Measurements from ENCODE around the gene DNAH8. TPM values are rescaled to one million over a fixed set of nuclear protein-coding genes. Genes with fewer than 3 reads are reported as not detected.
A peak's percentile ranks its signal among the peaks of the same experiment; 100 is the strongest.
"Not testable (repeated sequence)": the region's sequence is repeated elsewhere in the genome, so short reads cannot be mapped to it uniquely, and the experiment has no call there.

The DNAH8 gene
- total and polyA plus RNA-seq, 8 donors, result under 0.01 to 0.18 TPM; not detected in 6

- H3K27me3 ChIP-seq, result no peaks in the 10 kb centered on the region
- H3K27ac ChIP-seq, result no peak overlapping the region
- H3K36me3 ChIP-seq, result peaks cover 0 to 8% (median 3%) of the 10 kb centered on the region in 4 donors
- H3K4me1 ChIP-seq, result peaks cover 0 to 5% (median 1%) of the 10 kb centered on the region in 4 donors
- H3K9me3 ChIP-seq, result peaks cover 0 to 15% (median 5%) of the 10 kb centered on the region in 4 donors
- TF ChIP-seq CTCF (IDR thresholded peaks at IDR 0.05), result no peak
- no peak for TF ChIP-seq POLR2A (IDR thresholded peaks at IDR 0.05)
- no peak for TF ChIP-seq POLR2AphosphoS5 (IDR thresholded peaks at IDR 0.05)
- no peak for TF ChIP-seq EP300 (IDR thresholded peaks at IDR 0.05)
- intact Hi-C loops (cut with DNase I; ENCODE audit: low total_unique reads), result no loop called here
- no peak for DNase-seq
- no peak overlapping the region for H3K4me3 ChIP-seq
Measured at GRCh38 chr6:38696345-38696744, 18.8 kb upstream of the DNAH8 start.

GRCh38 chr6:38697846-38698245 lies 17.3 kb upstream of the DNAH8 start:
- H3K4me3 ChIP-seq, result no peak overlapping the region
- peaks cover 0 to 15% (median 5%) of the 10 kb centered on the region in 4 donors for H3K9me3 ChIP-seq
- H3K36me3 ChIP-seq, result peaks cover 0 to 8% (median 3%) of the 10 kb centered on the region in 4 donors
- no peak overlapping the region for H3K27ac ChIP-seq
- H3K4me1 ChIP-seq, result peaks cover 0 to 12% (median 10%) of the 10 kb centered on the region in 4 donors
- TF ChIP-seq POLR2AphosphoS5 (IDR thresholded peaks at IDR 0.05) (no peak), CTCF (IDR thresholded peaks at IDR 0.05) (no peak), EP300 (IDR thresholded peaks at IDR 0.05) (no peak), POLR2A (IDR thresholded peaks at IDR 0.05) (no peak)
- H3K27me3 ChIP-seq, result no peaks in the 10 kb centered on the region
- intact Hi-C loops (cut with DNase I; ENCODE audit: low total_unique reads), result no loop called here
- WGBS, 5 donors, result 77 to 90% (median 87%) methylated on average over 3 of the region's 3 CpGs
- DNase-seq, result no peak

GRCh38 chr6:38699702-38700101 lies 15.4 kb upstream of the DNAH8 start:
- DNase-seq; H3K27ac ChIP-seq; H3K36me3 ChIP-seq; H3K27me3 ChIP-seq; intact Hi-C loops (cut with DNase I; ENCODE audit: low total_unique reads); H3K4me3 ChIP-seq: not testable (repeated sequence)
- H3K9me3 ChIP-seq, result peaks cover 0 to 15% (median 5%) of the 10 kb centered on the region in 4 donors
- WGBS, 5 donors, result 77 to 91% (median 85%) methylated on average over 3 of the region's 3 CpGs
- H3K4me1 ChIP-seq, result peaks cover 0 to 20% (median 13%) of the 10 kb centered on the region in 4 donors

- Histone ChIP-seq H3K9me3 (peaks cover 0 to 15% (median 5%) of the 10 kb centered on the region in 4 donors), H3K4me3 (peak overlapping the region in 1 of 4 donors; percentile 72), H3K27ac (no peak overlapping the region), H3K36me3 (peaks cover 0 to 8% (median 3%) of the 10 kb centered on the region in 4 donors), H3K4me1 (peaks cover 0 to 20% (median 13%) of the 10 kb centered on the region in 4 donors), H3K27me3 (peaks cover 0 to 1% (median 0%) of the 10 kb centered on the region in 3 donors)
- intact Hi-C loops (cut with DNase I; ENCODE audit: low total_unique reads), result no loop called here
- DNase-seq, result no peak
- TF ChIP-seq EP300 (IDR thresholded peaks at IDR 0.05), result no peak
- TF ChIP-seq POLR2AphosphoS5 (IDR thresholded peaks at IDR 0.05), result no peak
- TF ChIP-seq POLR2A (IDR thresholded peaks at IDR 0.05), result no peak
- TF ChIP-seq CTCF (IDR thresholded peaks at IDR 0.05), result no peak
- 67 to 98% (median 77%) methylated on average over 3 of the region's 3 CpGs for WGBS, 5 donors
Measured at GRCh38 chr6:38701551-38701950, 13.6 kb upstream of the DNAH8 start.
